SJCRH30 (cell line): ENCODE measurements around the gene C13orf46. TPM values are rescaled to one million over a fixed set of nuclear protein-coding genes. Genes with fewer than 3 reads are reported as not detected.

Experiments
- DNase-seq, 2 experiments: peaks; one replicate each; pipeline ENCODE4 v3.0.0-alpha.2; 2015 to 2020
- H3K27ac ChIP-seq: fragments of 250-450 bp; sonication (Bioruptor Pico); 2 replicates; pipeline ENCODE4 v1.5.1; 2020; ENCODE audit warnings: mild to moderate bottlenecking, moderate library complexity
- H3K27me3 ChIP-seq: fragments of 250-450 bp; sonication (Bioruptor Pico); 2 replicates; pipeline ENCODE4 v1.5.1; 2020; ENCODE audit warnings: mild to moderate bottlenecking, moderate library complexity
- H3K36me3 ChIP-seq: fragments of 250-450 bp; sonication (Bioruptor Pico); 2 replicates; pipeline ENCODE4 v1.5.1; 2020; ENCODE audit warnings: mild to moderate bottlenecking, moderate library complexity
- H3K4me1 ChIP-seq: fragments of 250-450 bp; sonication (Bioruptor Pico); 2 replicates; pipeline ENCODE4 v1.5.1; 2020; ENCODE audit warnings: mild to moderate bottlenecking, moderate library complexity
- H3K4me3 ChIP-seq: fragments of 250-450 bp; sonication (Bioruptor Pico); 2 replicates; pipeline ENCODE4 v1.5.1; 2020; ENCODE audit warnings: mild to moderate bottlenecking, moderate library complexity
- H3K9me3 ChIP-seq: fragments of 250-450 bp; sonication (Bioruptor Pico); replicated peaks from 2 replicates; pipeline ENCODE4 v1.5.1; 2020; ENCODE audit warnings: mild to moderate bottlenecking, moderate library complexity
- total RNA-seq: library from RNA; depleted of rRNA; stranded (reverse); fragments of >200 nt; shearing (Covaris generic); gene quantifications from 2 replicates; pipeline ENCODE4 v1.2.3, GENCODE V29; 2014

Gene C13orf46
- total RNA-seq, 1 experiment from 2014 or later, result 0.04 TPM

DNA sequence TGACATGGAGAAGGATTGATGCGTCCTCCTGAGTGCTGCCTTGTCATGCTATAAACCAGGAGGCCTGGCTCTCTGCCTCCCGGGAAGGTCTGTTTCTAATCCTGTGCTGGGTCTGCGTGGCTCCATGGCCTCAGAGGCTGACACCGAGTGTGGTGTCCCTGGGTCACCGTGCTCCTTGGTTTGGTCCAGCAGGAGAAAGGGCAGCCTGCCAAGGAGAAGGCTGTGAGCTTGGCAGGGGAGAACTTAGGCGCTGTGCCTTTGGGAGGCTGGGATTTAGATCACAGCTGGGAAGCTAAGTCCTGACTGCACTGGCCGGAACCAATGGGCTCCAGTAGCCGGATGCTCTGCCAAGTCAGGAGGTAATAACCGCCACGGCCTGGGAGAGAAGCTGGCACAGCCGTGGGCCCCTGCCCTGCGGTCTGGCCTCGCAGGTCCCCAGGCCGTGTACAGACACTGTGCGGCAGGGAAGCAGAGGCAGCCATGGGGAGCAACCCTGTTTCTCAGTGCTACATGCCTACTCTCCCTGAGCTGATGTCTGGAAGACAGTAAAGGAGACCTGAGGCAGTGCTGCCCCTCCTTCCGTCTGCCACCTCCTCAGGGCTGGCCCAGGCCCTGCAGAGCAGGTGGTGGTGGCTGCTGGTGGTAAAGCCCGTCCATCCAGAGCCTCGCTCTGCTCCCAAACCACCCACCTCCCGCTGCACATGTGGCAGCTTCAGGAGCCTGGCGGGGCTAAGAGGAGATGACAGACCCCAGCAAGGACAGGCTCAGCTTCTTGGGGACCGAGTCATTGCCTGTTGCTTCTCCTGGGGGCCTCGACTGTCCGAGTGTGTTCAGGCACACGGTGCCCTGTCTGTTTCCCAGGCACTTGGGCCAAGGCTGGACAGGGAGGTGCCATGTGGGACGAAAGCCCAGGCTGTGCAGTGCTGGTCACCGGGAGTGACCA is 44.9 kb downstream of the C13orf46 start:
- H3K36me3 ChIP-seq, result no peaks in the 10 kb centered on the region
- DNase-seq, result peak in 1 of 2 experiments; percentile 19
- H3K4me1 ChIP-seq, result peaks cover 8% of the 10 kb centered on the region
- no peaks in the 10 kb centered on the region for H3K27me3 ChIP-seq
- no peaks in the 10 kb centered on the region for H3K9me3 ChIP-seq
- H3K27ac ChIP-seq, result no peak overlapping the region
- H3K4me3 ChIP-seq, result no peak overlapping the region

DNA sequence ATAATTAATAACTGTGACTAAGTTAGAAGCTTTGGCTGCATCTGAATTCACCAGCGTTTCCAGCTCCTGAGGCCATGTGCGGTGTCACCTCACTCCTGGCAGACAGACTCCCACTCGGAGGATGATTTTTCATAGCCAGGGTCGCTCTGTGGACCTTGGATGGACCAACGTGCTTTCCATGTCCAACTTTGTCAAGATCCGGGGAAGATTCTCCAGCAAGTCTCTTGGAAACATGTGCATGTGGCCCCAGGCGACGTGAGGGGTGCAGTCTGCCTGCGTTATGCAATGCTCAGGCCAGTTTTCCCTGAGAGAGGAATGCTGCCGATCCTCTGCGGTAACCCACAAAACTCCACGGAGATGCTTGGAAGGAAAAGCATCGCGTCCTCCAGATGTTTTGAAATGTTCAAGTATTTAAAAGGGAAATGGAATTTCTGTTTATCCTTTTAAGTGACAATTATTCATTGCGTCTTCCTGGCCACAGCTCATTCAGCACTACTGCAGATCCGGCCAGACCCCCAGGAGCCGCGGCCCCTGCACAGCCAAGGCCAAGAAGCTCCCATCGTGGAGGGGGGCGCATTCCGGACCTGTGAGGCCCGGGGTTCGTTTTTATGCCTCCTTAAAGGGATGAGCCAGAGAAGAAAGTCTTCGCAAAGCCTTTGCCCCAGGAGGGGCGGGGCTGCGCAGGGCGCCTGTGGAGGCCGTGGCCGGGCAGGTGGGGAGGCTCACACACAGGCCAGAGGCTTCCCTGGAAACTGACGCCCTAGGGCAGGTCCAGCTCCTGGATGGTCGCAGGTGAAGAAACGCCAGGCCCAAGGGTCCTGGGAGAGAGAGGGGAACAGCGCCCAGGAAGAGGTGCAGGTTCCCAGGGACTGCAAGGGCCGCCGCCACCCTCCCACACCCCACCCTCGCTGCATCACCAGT is 46.0 kb downstream of the C13orf46 start:
- Histone ChIP-seq H3K27ac (no peak overlapping the region), H3K4me3 (no peak overlapping the region), H3K36me3 (no peaks in the 10 kb centered on the region), H3K9me3 (no peaks in the 10 kb centered on the region), H3K27me3 (no peaks in the 10 kb centered on the region), H3K4me1 (peaks cover 1% of the 10 kb centered on the region)
- no peak for DNase-seq

DNA sequence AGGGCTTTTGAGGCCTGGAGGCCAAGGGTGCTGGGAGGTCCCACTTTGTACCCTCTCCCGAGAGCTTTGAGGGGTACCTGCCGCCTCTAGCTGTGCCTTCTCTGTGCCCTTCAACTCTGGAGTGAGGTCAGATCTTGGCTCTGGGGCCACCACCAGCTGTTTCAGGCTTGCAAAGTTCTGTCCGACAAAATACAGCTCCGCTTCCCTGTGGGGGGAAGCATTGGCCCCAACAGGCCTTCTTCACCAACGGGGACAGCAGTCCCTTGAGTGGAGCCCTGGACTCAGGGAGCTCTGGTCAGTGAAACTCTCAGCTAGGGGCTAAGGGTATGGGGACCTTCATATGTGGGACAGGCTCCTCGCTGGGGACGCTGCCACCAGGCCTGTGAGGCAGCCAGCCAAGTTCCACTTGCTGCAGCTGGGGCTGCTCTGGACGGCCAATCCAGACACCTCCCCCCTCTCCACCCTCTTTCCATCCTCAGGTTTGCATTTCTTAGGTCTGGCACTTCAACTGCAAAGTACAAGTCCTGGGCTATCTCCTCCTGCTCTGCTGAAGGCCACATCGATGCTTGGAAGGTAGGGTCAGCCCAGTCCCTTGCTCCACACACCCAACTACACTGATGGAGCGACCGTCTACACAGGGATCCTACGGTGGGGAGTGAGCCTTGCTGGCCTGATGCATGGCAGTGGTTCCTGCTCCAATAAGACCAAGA is 46.8 kb downstream of the C13orf46 start:
- no peaks in the 10 kb centered on the region for H3K36me3 ChIP-seq
- DNase-seq, result no peak
- no peaks in the 10 kb centered on the region for H3K9me3 ChIP-seq
- no peak overlapping the region for H3K4me3 ChIP-seq
- H3K4me1 ChIP-seq, result no peaks in the 10 kb centered on the region
- no peaks in the 10 kb centered on the region for H3K27me3 ChIP-seq
- H3K27ac ChIP-seq, result no peak overlapping the region

DNA sequence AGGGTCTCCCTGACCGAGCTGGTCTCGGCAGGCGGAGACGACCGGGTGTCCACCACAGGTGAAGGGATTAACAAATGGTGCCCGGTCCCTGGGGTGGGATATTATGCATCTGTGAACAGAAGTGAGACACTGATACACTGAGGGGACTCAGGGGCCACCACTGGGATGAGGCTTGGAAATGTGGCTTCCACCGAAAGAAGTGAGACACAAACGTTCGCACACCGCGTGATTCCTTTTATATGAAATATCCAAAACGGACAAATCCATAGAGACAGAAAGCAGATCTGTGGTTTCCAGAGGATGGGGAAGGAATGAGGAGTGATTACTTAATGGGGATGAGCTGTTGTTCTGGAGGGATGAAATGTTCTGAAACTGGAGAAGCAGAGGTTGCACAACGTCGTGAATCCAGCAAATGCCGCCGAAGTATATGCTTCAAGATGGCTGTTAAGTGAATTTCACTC is 47.5 kb downstream of the C13orf46 start:
- peaks cover 5% of the 10 kb centered on the region; the same call in 1 of the 2 replicates for H3K9me3 ChIP-seq
- no peak for DNase-seq
- no peaks in the 10 kb centered on the region for H3K4me1 ChIP-seq
- H3K36me3 ChIP-seq, result no peaks in the 10 kb centered on the region
- H3K27me3 ChIP-seq, result no peaks in the 10 kb centered on the region
- no peak overlapping the region for H3K4me3 ChIP-seq
- no peak overlapping the region for H3K27ac ChIP-seq

- Histone ChIP-seq H3K4me3 (no peak overlapping the region), H3K9me3 (peaks cover 6% of the 10 kb centered on the region; the same call in 1 of the 2 replicates), H3K27ac (no peak overlapping the region), H3K4me1 (no peaks in the 10 kb centered on the region), H3K36me3 (no peaks in the 10 kb centered on the region), H3K27me3 (no peaks in the 10 kb centered on the region)
- no peak for DNase-seq
These were observed 49.5 kb downstream of the C13orf46 start for GRCh38 chr13:113924184-113924901.

GRCh38 chr13:113923376-113924063 is 50.4 kb downstream of the C13orf46 start:
- Histone ChIP-seq H3K9me3 (peaks cover 6% of the 10 kb centered on the region; the same call in 1 of the 2 replicates), H3K27me3 (no peaks in the 10 kb centered on the region), H3K4me1 (no peaks in the 10 kb centered on the region), H3K27ac (no peak overlapping the region), H3K4me3 (no peak overlapping the region), H3K36me3 (no peaks in the 10 kb centered on the region)
- no peak for DNase-seq

DNA sequence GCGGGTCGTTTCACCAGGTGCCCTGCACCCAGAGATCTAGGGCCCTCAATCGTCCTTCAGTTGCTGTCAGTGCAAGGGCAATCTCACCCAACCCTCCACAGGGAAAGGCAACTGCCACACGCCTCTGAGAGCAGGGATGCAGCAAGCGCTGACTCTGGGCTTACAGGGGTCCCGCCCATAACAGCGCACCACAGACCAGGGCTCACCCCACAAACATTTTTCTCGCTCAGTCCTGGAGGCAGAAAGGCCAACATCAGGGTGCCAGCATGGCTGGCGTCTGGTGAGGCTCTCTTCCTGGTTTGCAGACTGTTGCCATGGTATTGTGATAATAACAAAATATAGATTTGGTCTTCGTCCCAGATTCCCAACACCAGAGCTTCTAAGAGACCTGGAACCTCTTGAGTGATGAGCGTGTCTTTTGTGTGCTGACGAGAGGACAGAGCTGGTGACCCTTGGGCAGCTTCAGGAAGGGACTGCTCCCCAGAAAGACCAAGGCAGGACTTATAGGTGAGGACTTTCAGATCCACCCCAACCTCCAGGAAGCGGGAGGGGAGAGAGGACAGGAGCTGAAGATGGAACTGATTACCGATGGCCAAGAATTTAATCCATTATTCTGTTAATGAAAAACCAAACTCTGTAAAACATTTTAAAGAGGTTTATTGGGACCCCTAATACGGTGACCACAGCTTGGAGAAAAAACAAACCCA is 51.3 kb downstream of the C13orf46 start:
- H3K27me3 ChIP-seq, result no peaks in the 10 kb centered on the region
- H3K4me3 ChIP-seq, result no peak overlapping the region
- H3K9me3 ChIP-seq, result peaks cover 6% of the 10 kb centered on the region; the same call in 1 of the 2 replicates
- no peak overlapping the region for H3K27ac ChIP-seq
- DNase-seq, result no peak
- H3K36me3 ChIP-seq, result no peaks in the 10 kb centered on the region
- no peaks in the 10 kb centered on the region for H3K4me1 ChIP-seq

- Histone ChIP-seq H3K9me3 (peaks cover 6% of the 10 kb centered on the region; the same call in 1 of the 2 replicates), H3K4me3 (no peak overlapping the region)
These were observed 52.1 kb downstream of the C13orf46 start for GRCh38 chr13:113921763-113922162.

GRCh38 chr13:113920606-113921286 is 53.1 kb downstream of the C13orf46 start:
- Histone ChIP-seq H3K4me1 (no peaks in the 10 kb centered on the region), H3K27ac (no peak overlapping the region), H3K9me3 (peaks cover 6% of the 10 kb centered on the region; the same call in 1 of the 2 replicates), H3K27me3 (no peaks in the 10 kb centered on the region; the same call in 1 of the 2 replicates), H3K4me3 (no peak overlapping the region), H3K36me3 (no peaks in the 10 kb centered on the region)
- no peak for DNase-seq

More at GRCh38 chr13:113921763-113922162, 52.1 kb downstream of the C13orf46 start:
- Histone ChIP-seq H3K27ac (no peak overlapping the region), H3K4me1 (no peaks in the 10 kb centered on the region), H3K36me3 (no peaks in the 10 kb centered on the region), H3K27me3 (no peaks in the 10 kb centered on the region)
- DNase-seq, result no peak

DNA sequence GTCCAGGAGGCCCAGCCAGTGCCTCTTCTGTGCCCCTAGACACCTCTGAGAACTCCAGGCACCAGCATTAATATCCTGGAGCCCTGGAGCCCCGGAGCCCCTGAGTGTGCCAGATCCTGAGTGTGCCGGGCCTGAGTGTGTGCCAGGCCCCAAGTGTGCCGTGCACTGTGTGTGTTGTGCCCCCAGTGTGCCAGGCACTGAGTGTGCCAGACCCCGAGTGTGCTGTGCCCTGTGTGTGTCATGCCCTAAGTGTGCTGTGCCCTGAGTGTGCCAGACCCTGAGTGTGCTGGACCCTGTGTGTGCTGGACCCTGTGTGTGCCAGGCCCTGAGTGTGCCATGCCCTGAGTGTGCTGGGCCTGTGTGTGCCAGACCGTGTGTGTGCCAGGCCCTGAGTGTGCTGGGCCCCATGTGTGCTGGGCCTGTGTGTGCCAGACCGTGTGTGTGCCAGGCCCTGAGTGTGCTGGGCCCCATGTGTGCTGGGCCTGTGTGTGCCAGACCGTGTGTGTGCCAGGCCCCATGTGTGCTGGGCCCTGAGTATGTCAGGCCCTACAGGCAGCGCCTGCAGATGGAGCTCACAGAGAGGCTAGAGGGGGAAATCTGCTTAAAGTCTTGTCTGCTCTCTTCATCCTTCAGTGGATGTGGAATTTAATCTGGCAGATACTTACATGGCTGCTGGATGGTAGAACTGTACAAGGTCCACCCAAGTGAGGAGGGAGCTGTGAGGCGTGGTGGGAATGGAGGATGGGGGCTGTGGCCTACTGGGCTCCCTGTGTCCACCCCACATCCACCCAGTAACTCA is 53.9 kb downstream of the C13orf46 start:
- H3K27me3 ChIP-seq, result no peaks in the 10 kb centered on the region; the same call in 1 of the 2 replicates
- peaks cover 6% of the 10 kb centered on the region; the same call in 1 of the 2 replicates for H3K9me3 ChIP-seq
- no peak for DNase-seq
- no peaks in the 10 kb centered on the region for H3K4me1 ChIP-seq
- no peaks in the 10 kb centered on the region for H3K36me3 ChIP-seq
- no peak overlapping the region for H3K27ac ChIP-seq
- H3K4me3 ChIP-seq, result no peak overlapping the region

DNA sequence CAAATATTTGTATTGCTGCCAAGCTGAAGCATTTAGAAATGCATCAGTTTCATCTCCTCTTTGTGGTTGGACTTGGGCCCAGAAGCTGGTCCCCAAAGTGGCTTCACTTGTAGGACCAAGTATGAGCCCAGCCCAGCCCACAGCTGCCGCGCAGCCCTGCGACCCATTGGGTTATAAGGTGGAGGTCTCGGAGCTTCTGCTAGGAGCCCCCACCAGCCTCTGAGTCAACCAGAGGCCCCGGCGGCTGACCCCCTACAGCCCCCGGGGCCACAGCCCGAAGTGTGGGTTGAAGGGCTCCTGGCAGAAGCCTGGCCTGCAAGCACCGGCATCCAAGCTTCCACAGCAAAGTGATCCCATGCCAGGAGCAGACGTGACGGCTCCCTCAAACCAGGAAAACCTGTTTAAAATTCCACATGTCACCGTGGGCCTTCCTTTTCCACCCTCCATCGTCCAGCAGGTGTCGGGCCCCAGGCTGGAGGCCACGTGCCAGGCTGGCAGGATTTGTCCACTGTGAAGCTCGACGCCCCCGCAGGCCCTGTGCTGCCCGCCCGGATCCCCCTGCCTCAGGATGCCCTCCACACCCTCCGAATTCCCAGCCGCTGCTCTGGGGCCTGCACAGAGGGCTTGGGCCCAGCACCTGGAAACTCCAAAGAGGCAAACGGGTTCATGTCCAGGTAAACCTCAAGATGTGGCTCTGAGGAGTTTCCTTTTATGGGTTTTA is 54.7 kb downstream of the C13orf46 start:
- no peak overlapping the region for H3K27ac ChIP-seq
- no peaks in the 10 kb centered on the region for H3K4me1 ChIP-seq
- peaks cover 6% of the 10 kb centered on the region; the same call in 1 of the 2 replicates for H3K9me3 ChIP-seq
- DNase-seq, result no peak
- H3K27me3 ChIP-seq, result no peaks in the 10 kb centered on the region; the same call in 1 of the 2 replicates
- H3K4me3 ChIP-seq, result no peak overlapping the region
- no peaks in the 10 kb centered on the region for H3K36me3 ChIP-seq
